ENCODE results near the gene CYP1B1. TPM values are rescaled to one million over a fixed set of nuclear protein-coding genes. Genes with fewer than 3 reads are reported as not detected.

Gene CYP1B1
- total RNA-seq, 1 experiment from 2014 or later = 36.3 TPM

GRCh38 chr2:38037757-38038621 is 38.0 kb downstream of the CYP1B1 start:
- Histone ChIP-seq H3K4me1 (replicated peaks; ENCODE audit: insufficient read depth) (peaks cover 5% of the 10 kb centered on the region; the same call in 1 of the 2 replicates), H3F3A (ENCODE audit: insufficient read depth, low read depth) (no peaks in the 10 kb centered on the region), H3K9me2 (ENCODE audit: insufficient read depth) (no peaks in the 10 kb centered on the region), H3K79me2 (ENCODE audit: low read depth) (no peaks in the 10 kb centered on the region), H3K4me3 (no peak overlapping the region), H3K36me3 (ENCODE audit: low read depth) (no peaks in the 10 kb centered on the region), H3K27me3 (ENCODE audit: insufficient read depth, low read depth) (no peaks in the 10 kb centered on the region), H3K27ac (no peak overlapping the region), H2AFZ (no peak overlapping the region), H4K20me1 (ENCODE audit: insufficient read depth) (no peaks in the 10 kb centered on the region), H3K9me3 (ENCODE audit: insufficient read depth, low read depth) (no peaks in the 10 kb centered on the region), H3K4me2 (no peak overlapping the region)
- ChIA-PET CTCF (interaction anchor here (0.6 kb wide), 1 partner anchor 200 kb away, joined by 5 read pairs; no protein-coding TSS in a partner anchor), POLR2A (ENCODE audit: unreplicated experiment) (interaction anchor here (0.6 kb wide), 1 partner anchor 77 kb away, joined by 3 read pairs; no protein-coding TSS in a partner anchor)
- DNase-seq = peak in 1 of 2 experiments; percentile 19
- TF ChIP-seq EZH2 (IDR thresholded peaks at IDR 0.05; ENCODE audit: low read depth) (no peak), CTCF (conservative IDR thresholded peaks at IDR 0.05) (no peak)
- intact Hi-C loops (cut with micrococcal nuclease; ENCODE audit: unreplicated experiment) = no loop called here
- BruUV-seq (replicated peaks) = no TSS peak

GRCh38 chr2:38037325-38037724 is 38.6 kb downstream of the CYP1B1 start:
- CTCF ChIA-PET = no interaction called here
- H4K20me1 ChIP-seq (ENCODE audit: insufficient read depth) = no peaks in the 10 kb centered on the region
- no peak for DNase-seq
- no peak for TF ChIP-seq EZH2 (IDR thresholded peaks at IDR 0.05; ENCODE audit: low read depth)
- TF ChIP-seq CTCF (conservative IDR thresholded peaks at IDR 0.05) = no peak
- H3K4me1 ChIP-seq (replicated peaks; ENCODE audit: insufficient read depth) = peaks cover 5% of the 10 kb centered on the region; the same call in 1 of the 2 replicates
- no TSS peak for BruUV-seq (replicated peaks)
- POLR2A ChIA-PET (ENCODE audit: unreplicated experiment) = no interaction called here
- no peaks in the 10 kb centered on the region for H3F3A ChIP-seq (ENCODE audit: insufficient read depth, low read depth)
- H3K36me3 ChIP-seq (ENCODE audit: low read depth) = no peaks in the 10 kb centered on the region
- H3K4me3 ChIP-seq = no peak overlapping the region
- no peak overlapping the region for H2AFZ ChIP-seq
- H3K79me2 ChIP-seq (ENCODE audit: low read depth) = no peaks in the 10 kb centered on the region
- H3K27me3 ChIP-seq (ENCODE audit: insufficient read depth, low read depth) = no peaks in the 10 kb centered on the region
- intact Hi-C loops (cut with micrococcal nuclease; ENCODE audit: unreplicated experiment) = no loop called here
- H3K9me3 ChIP-seq (ENCODE audit: insufficient read depth, low read depth) = no peaks in the 10 kb centered on the region
- H3K27ac ChIP-seq = no peak overlapping the region
- H3K4me2 ChIP-seq = no peak overlapping the region
- H3K9me2 ChIP-seq (ENCODE audit: insufficient read depth) = no peaks in the 10 kb centered on the region

GRCh38 chr2:38035968-38036367 is 40.0 kb downstream of the CYP1B1 start:
- Histone ChIP-seq H4K20me1 (ENCODE audit: insufficient read depth) (no peaks in the 10 kb centered on the region), H3K9me2 (ENCODE audit: insufficient read depth) (no peaks in the 10 kb centered on the region), H3K4me1 (replicated peaks; ENCODE audit: insufficient read depth) (peaks cover 5% of the 10 kb centered on the region; the same call in 1 of the 2 replicates), H3K79me2 (ENCODE audit: low read depth) (no peaks in the 10 kb centered on the region), H3K27me3 (ENCODE audit: insufficient read depth, low read depth) (no peaks in the 10 kb centered on the region), H3K4me2 (no peak overlapping the region), H3K27ac (no peak overlapping the region), H3K36me3 (ENCODE audit: low read depth) (no peaks in the 10 kb centered on the region), H3F3A (ENCODE audit: insufficient read depth, low read depth) (no peaks in the 10 kb centered on the region), H3K9me3 (ENCODE audit: insufficient read depth, low read depth) (no peaks in the 10 kb centered on the region), H3K4me3 (no peak overlapping the region), H2AFZ (no peak overlapping the region)
- ChIA-PET CTCF (no interaction called here), POLR2A (ENCODE audit: unreplicated experiment) (no interaction called here)
- intact Hi-C loops (cut with micrococcal nuclease; ENCODE audit: unreplicated experiment) = no loop called here
- TF ChIP-seq EZH2 (IDR thresholded peaks at IDR 0.05; ENCODE audit: low read depth) (no peak), CTCF (conservative IDR thresholded peaks at IDR 0.05) (no peak)
- BruUV-seq (replicated peaks) = no TSS peak
- DNase-seq = no peak
